NCI-H774 (cell line): ENCODE measurements around the gene GPX5.

Experiments used
- DNase-seq: peaks from one replicate; lab custom pipeline; 2025; lab: John Stamatoyannopoulos, UW

The GPX5 gene

GRCh38 chr6:28555136-28555535, 29.5 kb downstream of the GPX5 start:
- no peak for DNase-seq

GRCh38 chr6:28558629-28559028, 32.9 kb downstream of the GPX5 start:
- DNase-seq = peak; percentile 79

- DNase-seq = no peak
Measured at GRCh38 chr6:28563430-28564095, 37.9 kb downstream of the GPX5 start.

GRCh38 chr6:28565823-28566526, 40.3 kb downstream of the GPX5 start:
- DNase-seq = no peak

GRCh38 chr6:28566527-28567252, 41.0 kb downstream of the GPX5 start:
- DNase-seq = no peak

- DNase-seq = no peak
Measured at GRCh38 chr6:28567506-28567905, 41.8 kb downstream of the GPX5 start.

- DNase-seq = no peak
Measured at GRCh38 chr6:28568515-28569108, 42.9 kb downstream of the GPX5 start.

GRCh38 chr6:28569748-28570147, 44.1 kb downstream of the GPX5 start:
- DNase-seq = no peak

- DNase-seq = no peak
Measured at GRCh38 chr6:28580475-28580874, 54.8 kb downstream of the GPX5 start.

- DNase-seq = no peak
Measured at GRCh38 chr6:28583463-28583862, 57.8 kb downstream of the GPX5 start.
